NK-92 (cell line): Measurements from ENCODE around the gene KCNIP4.

ENCODE experiments used
- DNase-seq: peaks from one replicate; lab custom pipeline; 2025; ENCODE audit not compliant: unreplicated experiment; lab: John Stamatoyannopoulos, UW

KCNIP4 gene

GRCh38 chr4:20995610-20996009 lies 953.0 kb downstream of the KCNIP4 start:
- no peak for DNase-seq

- DNase-seq = no peak
Observed at GRCh38 chr4:20995015-20995414, 953.6 kb downstream of the KCNIP4 start.

GRCh38 chr4:20992002-20992401 lies 956.6 kb downstream of the KCNIP4 start:
- DNase-seq = no peak

GRCh38 chr4:20987191-20987590 lies 961.4 kb downstream of the KCNIP4 start:
- no peak for DNase-seq

GRCh38 chr4:20984576-20984836 lies 964.1 kb downstream of the KCNIP4 start:
- no peak for DNase-seq

- no peak for DNase-seq
Observed at GRCh38 chr4:20983763-20984575, 964.6 kb downstream of the KCNIP4 start.

GRCh38 chr4:20982544-20982943 lies 966.0 kb downstream of the KCNIP4 start:
- DNase-seq = no peak

GRCh38 chr4:20960291-20960690 lies 988.3 kb downstream of the KCNIP4 start:
- DNase-seq = no peak

- no peak for DNase-seq
Observed at GRCh38 chr4:20954541-20954940, 994.0 kb downstream of the KCNIP4 start.

- no peak for DNase-seq
Observed at GRCh38 chr4:20944961-20945360, 1003.6 kb downstream of the KCNIP4 start.

- DNase-seq = no peak
Observed at GRCh38 chr4:20944451-20944850, 1004.1 kb downstream of the KCNIP4 start.

GRCh38 chr4:20938204-20938603 lies 1010.4 kb downstream of the KCNIP4 start:
- DNase-seq = no peak

GRCh38 chr4:20926529-20926928 lies 1022.0 kb downstream of the KCNIP4 start:
- DNase-seq = no peak

GRCh38 chr4:20925176-20925575 lies 1023.4 kb downstream of the KCNIP4 start:
- no peak for DNase-seq

GRCh38 chr4:20922962-20923361 lies 1025.6 kb downstream of the KCNIP4 start:
- DNase-seq = no peak

GRCh38 chr4:20916106-20916505 lies 1032.5 kb downstream of the KCNIP4 start:
- no peak for DNase-seq

GRCh38 chr4:20904966-20905365 lies 1043.6 kb downstream of the KCNIP4 start:
- DNase-seq = no peak

- DNase-seq = no peak
Observed at GRCh38 chr4:20901851-20902250, 1046.7 kb downstream of the KCNIP4 start.

- no peak for DNase-seq
Observed at GRCh38 chr4:20899591-20899990, 1049.0 kb downstream of the KCNIP4 start.

- DNase-seq = no peak
Observed at GRCh38 chr4:20895988-20896387, 1052.6 kb downstream of the KCNIP4 start.

- DNase-seq = no peak
Observed at GRCh38 chr4:20895208-20895607, 1053.4 kb downstream of the KCNIP4 start.

- no peak for DNase-seq
Observed at GRCh38 chr4:20890761-20891160, 1057.8 kb downstream of the KCNIP4 start.

- DNase-seq = no peak
Observed at GRCh38 chr4:20889901-20890300, 1058.7 kb downstream of the KCNIP4 start.
